Omental fat pad (tissue), 4 donors: ENCODE results near the gene FAS. TPM values are rescaled to one million over a fixed set of nuclear protein-coding genes. Genes with fewer than 3 reads are reported as not detected.
"Not testable (repeated sequence)": the region's sequence is repeated elsewhere in the genome, so short reads cannot be mapped to it uniquely, and the experiment has no call there.

Source experiments
- ATAC-seq: fragments of 150-250 bp; one replicate; pipeline ENCODE4 v1.9.1; 2016; ENCODE audit warnings: mild to moderate bottlenecking, moderate library complexity; ENCODE audit not compliant: low FRiP score
- DNase-seq: peaks from one replicate; pipeline ENCODE4 v3.0.0-alpha.2; 2019; ENCODE audit warnings: low spot score
- total RNA-seq, 4 donors: library from RNA; depleted of rRNA; stranded (reverse); fragments of >200 nt; gene quantifications; one replicate each; pipeline ENCODE4 v1.1.0, GENCODE V29; 2016
- TF ChIP-seq, protein P1 (sequence below), 3 donors: fragments of 450-650 bp; IDR thresholded peaks; one replicate each; pipeline ENCODE4 v1.5.1; 2016 to 2017; ENCODE audit warnings: antibody characterized with exemption in 3 of 3, mild to moderate bottlenecking in 3 of 3, moderate library complexity in 2 of 3

Gene FAS
- total RNA-seq, 4 donors from 2014 or later = 23.3 to 92.5 (median 46.7) TPM

DNA sequence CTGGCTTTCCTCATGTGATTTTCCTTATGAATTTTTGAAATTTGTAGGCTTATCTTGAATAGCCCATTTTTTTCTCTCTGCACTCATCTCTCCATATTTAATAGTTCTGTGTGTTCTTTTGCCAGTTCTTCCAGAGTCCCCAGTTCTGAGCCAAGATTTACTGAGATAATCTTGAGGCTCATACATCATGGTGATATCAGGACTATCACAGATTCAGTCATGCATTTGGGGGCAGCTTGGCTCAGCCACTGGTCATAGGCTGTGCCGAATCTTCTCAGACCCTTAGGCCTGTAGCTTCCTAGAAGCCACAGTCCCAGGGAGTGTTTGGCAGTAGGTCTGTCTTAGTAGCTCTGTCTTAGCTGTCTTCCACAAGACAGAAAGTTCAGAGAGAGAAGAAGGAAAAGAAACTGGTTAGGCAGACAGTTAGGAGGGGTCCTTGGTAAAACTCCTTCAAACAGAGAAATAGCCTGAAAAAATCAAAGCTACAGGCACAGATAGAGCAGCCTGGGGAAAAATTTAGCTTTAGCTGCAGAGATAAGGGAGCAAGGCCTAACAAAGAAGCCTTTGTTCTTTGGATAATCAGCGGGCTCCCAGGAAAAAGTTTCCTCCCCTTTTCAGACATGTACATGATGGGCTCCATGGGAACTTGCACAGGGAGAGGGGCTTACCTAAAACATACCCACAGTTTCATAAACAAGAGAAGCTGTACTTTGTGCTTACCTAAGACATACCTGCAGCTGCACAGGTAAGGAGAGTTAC, 29.1 kb downstream of the FAS start:
- DNase-seq (no peak), ATAC-seq (peak; percentile 28)
- TF ChIP-seq, protein P1, sequence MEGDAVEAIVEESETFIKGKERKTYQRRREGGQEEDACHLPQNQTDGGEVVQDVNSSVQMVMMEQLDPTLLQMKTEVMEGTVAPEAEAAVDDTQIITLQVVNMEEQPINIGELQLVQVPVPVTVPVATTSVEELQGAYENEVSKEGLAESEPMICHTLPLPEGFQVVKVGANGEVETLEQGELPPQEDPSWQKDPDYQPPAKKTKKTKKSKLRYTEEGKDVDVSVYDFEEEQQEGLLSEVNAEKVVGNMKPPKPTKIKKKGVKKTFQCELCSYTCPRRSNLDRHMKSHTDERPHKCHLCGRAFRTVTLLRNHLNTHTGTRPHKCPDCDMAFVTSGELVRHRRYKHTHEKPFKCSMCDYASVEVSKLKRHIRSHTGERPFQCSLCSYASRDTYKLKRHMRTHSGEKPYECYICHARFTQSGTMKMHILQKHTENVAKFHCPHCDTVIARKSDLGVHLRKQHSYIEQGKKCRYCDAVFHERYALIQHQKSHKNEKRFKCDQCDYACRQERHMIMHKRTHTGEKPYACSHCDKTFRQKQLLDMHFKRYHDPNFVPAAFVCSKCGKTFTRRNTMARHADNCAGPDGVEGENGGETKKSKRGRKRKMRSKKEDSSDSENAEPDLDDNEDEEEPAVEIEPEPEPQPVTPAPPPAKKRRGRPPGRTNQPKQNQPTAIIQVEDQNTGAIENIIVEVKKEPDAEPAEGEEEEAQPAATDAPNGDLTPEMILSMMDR (IDR thresholded peaks at IDR 0.05) = no peak

DNA sequence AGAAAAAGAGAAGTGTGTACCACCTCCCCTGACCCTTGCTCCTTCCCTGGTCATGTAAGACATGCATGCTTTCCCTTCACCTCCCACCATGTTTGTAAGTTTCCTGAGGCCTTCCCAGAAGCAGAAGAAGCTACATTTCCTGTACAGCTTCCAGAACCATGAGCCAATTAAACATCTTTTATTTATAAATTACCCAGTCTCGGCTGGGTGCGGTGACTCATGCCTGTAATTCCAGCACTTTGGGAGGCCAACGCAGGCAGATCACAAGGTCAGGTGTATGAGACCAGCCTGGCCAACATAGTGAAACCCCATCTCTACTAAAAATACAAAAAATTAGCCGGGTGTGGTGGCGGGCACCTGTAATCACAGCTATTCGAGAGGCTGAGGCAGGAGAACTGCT, 30.9 kb downstream of the FAS start:
- DNase-seq, ATAC-seq: not testable (repeated sequence)

DNA sequence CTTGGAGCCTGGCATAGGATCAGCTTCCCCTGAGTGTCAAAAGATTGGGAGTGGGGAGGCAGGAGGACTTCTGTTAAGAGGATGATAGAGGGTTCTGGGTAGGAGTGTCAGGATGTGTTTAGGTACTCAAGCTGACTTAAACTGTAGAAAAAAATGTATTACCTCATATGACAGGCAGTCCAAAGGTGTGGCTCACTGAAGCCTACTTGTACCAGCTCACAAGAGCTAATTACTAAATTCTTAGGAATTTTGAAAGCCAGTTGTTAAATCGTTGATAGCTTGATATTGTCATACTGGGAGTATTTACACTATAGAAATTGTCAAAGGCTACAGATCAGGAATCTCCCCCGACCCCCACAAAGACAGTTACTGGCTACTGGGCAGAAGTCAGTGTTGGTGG, 32.1 kb downstream of the FAS start:
- TF ChIP-seq, protein P1 (IDR thresholded peaks at IDR 0.05) = no peak
- DNase-seq (no peak), ATAC-seq (peak; percentile 72)

DNA sequence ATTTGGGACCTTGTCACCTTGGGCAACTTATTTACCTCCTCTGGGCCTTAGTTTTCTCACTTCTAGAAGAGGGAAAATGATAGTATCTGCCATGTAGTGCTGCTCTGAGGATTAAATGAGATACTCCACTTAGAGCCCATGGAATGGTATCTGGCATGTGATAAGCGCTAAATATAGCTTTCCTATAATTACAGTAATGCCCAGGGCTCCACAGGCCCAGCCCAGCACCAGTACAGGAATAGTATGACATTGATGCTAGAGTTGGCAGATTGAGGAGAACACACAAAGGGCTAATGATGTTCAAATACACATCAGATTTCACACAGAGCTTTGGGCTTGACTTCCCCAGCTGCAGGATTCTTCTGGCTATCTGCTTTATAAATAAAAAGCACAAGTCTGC, 34.9 kb downstream of the FAS start:
- DNase-seq (no peak), ATAC-seq (no peak)
- TF ChIP-seq, protein P1 (IDR thresholded peaks at IDR 0.05) = no peak

DNA sequence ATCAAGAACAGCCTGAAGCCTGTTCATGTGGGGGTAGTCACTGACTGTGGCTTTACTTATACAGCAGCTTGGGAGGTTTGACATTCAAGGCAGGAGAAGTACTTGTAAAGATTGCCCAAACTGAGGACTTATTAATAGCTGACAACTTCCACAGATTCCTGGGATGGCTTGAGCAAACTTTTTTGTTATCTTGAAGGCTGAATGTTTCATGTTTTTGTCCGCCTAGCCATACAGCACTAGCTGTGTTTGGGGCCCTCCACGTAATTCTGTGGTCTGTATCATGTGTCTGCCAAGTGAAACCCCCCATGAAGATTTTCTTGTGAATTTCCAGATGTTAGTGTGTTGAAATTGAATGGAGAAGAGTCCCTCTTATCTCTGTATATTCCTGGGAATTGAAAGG, 38.6 kb downstream of the FAS start:
- DNase-seq = no peak
- ATAC-seq = peak; percentile 41
- TF ChIP-seq, protein P1 (IDR thresholded peaks at IDR 0.05) = no peak

DNA sequence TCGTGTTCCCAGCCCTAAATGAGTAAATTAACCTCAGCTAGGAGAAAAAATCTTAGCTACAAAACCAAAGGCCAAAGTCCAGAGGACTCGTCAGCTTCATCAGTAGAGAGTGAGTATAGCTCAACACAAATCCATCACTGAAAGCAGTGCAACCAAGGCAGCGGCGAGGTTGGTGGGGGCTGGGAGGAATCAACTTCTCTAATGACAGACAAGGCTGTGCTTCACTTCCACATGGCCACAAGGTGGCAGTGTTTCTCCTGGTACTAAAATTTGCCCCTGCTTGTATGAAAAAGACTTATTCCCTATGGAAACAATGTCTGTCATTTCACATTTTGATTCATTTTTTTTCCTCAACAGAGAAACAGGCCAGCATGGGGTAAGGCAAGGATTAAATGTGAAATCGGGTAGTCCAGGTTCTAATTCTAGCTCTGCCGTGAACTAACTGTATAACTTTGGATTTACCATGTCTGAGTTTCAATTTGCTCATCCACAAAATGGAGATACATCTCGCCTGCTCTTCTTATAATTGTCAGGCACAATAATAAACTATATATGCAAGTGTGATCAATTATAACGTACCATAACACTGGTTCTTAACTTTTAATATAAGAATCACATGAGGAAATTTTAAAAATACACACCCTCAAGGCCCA, 39.3 kb downstream of the FAS start:
- peak; percentile 65 for DNase-seq

DNA sequence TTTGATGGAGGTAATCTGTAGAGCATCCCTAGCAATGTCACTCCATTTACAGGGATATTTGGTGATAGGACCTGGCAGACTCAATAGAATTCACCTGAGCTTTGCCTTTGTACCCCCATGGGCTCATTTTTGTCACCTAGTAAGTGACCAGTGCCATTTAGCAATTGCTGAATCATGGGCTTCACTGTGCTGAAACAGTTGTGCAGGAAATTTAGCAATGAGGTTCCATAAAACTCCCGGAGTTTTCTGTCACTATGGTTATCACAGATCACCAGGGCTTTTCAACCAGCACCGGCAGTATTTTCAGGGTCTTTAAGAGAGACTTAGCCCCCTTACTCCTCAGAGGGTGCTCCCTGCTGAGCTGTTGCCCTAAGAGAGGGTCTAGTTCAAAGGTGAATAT, 40.2 kb downstream of the FAS start:
- TF ChIP-seq, protein P1 (IDR thresholded peaks at IDR 0.05) = no peak
- ATAC-seq = no peak
- no peak for DNase-seq

More for the DNA sequence above, 39.3 kb downstream of the FAS start:
- ATAC-seq = peak; percentile 72
- TF ChIP-seq, protein P1 (IDR thresholded peaks at IDR 0.05) = peak in 2 of 3 donors; percentile 50 to 51
